GM18907 (cell line): ENCODE data around the gene NALCN.

Source experiments
- ATAC-seq: cut with Tn5 transposase; IDR thresholded peaks from one replicate; pipeline ENCODE4 v1.9.1; 2021; ENCODE audit warnings: mild to moderate bottlenecking, moderate library complexity; ENCODE audit not compliant: unreplicated experiment

The NALCN gene

DNA sequence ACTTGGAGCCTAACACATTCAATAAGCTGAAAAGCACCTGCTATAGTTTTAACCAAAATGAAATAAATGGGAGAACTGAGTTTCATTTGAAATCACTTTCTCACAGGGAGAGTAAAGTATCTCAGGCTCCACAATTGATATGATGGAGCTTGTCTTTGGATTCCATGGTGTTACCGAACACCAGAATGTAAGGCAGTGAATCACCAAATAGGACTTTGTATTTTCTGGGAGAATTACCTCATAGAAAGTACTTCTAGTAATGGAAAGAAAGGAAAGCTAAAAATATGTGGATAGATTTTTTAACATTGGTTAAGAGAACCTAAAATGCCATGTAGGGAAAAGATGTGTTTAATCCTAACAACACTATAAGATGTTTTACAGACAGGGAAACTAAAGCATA, 123.6 kb downstream of the NALCN start:
- ATAC-seq = no peak

GRCh38 chr13:101291646-101292515, 124.4 kb downstream of the NALCN start:
- ATAC-seq = no peak

DNA sequence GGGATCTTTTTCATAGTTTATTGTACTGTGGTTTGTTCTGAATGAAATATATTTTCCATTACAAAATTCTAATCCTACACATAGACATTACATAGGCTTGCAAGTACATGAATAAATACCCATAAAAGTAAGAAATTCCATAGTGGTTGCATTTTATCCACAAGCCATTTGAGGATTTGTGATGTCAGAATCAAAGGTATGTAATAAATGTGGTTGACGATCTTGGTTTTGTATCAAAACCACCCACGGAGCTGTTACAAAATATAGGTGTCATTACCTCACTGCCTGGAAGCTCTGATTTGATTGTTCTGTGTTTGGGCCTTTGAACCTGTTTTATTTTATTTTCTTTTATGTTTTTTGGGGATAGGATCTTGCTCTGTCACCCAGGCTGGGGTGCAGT, 125.1 kb downstream of the NALCN start:
- no peak for ATAC-seq

DNA sequence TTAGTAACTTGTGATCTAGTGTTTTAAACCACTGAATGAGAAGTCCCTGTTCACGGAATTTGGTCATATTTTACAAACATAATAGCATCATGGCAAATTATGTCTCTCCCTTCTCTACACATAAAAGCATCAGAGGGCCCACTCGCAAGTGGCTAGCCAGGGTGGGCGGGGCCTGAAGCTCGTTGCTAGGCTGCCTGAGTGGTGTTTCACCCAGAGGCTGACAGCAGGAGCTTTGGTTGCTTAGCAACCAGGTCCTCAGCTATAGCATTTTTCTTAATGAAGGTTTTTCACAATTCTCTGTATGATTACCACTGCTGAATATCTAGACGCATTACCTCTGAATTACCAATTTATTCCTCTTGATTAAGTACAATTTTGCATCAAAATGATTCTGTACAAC, 126.5 kb downstream of the NALCN start:
- ATAC-seq = no peak

DNA sequence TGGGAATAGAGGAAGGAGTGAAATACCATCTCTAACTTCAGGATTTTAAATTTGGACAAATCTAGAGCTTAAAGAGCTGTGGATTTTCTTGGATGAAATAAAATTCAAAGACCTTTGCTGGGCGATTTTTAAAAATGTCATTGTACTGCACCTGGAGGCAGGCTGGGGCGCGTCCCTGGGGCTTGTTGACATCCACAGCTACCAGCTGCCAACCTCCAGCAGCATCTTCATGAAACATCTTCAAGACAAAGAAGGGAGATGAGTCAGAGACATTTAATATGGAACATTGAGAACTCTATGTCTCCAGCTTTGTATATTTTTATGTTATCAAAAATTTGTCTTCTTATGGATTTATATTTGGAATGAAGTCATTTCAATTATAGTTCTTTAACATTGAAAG, 132.5 kb downstream of the NALCN start:
- ATAC-seq = no peak

- ATAC-seq = no peak
Measured at GRCh38 chr13:101272886-101273285, 143.4 kb downstream of the NALCN start.

DNA sequence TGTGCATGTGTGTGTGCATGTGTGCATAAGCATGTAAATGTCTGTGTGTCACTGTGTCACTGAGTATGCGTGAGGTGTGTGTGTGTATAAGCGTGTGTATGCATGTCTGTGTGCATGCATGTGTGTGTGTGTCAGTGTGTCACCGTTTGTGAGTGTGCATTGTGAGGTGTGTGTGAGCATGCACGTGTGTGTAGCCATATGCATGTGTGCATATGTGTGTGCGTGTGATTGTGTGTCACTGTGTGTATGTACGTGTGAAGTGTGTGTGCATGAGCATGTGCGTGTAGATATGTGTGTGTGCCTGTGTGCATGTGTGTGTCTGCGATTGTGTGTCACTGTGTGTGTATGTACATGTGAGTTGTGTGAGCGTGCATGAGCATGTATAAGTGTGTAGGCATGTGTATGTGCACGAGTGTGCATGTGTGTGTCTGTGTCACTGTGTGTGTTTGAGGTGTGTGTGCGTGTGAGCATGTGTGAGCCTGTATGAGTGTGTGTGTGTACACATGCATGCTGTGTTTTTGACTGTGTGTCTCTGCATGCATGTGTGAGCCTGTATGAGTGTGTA, 144.5 kb downstream of the NALCN start:
- no peak for ATAC-seq

DNA sequence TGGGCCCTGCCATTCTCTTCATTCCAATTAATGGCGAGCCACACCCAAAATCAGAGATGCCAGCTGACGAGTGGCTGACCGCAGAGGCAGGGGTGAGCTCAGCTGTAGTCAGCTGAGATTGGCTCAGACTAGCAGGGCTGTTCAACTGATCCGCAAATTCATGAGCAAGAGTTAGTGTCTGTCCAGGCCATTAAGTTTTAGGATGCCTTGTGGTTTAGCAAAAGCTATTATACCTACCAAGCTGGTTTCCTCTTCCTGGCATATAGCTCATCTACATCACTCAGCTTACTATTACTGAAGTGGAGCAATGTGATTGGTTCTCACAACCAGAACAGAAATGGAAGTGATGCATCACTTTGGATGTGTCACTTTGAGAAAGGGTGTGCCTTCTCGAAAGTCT, 148.7 kb downstream of the NALCN start:
- no peak for ATAC-seq

- ATAC-seq = no peak
Measured at GRCh38 chr13:101265934-101266333, 150.4 kb downstream of the NALCN start.

GRCh38 chr13:101264931-101265330, 151.4 kb downstream of the NALCN start:
- ATAC-seq = no peak

DNA sequence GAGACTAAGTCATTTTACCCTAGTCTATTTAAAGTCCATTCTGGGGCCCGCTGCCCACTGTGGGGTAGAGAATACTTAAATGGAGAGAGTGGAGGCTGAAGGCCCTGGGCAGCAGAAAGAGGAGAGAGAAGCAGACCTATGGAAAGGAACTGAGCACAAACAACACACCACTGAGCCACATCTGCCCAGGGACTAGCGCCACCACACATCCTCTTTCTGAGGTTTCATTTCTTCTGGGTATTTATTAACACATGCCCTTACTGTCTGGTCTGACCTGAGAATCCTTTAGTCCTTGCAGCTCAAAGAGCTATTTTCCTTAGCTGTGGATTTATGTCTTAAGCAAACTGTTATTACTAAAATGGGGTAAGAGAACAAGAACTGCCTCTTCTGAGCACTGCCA, 154.0 kb downstream of the NALCN start:
- peak; percentile 91 for ATAC-seq

DNA sequence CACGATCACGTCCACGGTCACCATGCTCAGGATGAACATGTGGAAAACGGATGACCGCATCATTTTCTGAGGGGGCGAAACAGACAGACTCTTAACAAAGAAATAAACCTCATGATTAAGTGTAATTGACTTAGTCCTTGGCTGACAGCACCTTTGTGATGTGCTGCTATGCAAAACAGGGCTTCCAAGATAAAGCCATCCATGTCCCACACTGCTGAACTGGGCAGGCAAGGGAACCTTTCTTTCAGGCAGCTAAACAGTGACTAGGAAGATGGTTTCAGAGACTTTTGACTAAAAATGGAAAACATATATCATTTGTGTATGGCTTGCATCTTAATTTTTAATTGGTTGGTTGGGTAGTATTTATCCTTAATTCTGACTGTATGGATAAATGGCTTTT, 157.8 kb downstream of the NALCN start:
- ATAC-seq = no peak

DNA sequence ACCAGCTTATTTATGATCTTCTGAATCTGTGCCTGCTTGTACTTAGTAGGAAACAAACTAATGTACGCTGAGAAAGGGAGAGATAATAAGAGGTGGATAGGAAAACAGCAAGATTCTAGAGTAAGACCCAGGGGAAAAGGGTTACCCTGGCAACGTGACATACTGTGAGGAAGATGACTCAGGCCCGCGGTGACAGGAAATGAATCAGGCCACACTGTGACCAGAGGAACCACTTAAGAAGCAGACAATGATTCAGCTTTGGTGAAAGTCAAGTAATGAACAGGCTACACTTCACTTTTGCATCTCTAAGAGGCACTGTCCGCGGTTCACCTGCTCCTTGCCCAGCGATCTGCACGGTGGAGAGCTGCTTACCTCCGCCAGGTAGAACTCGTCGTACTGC, 158.2 kb downstream of the NALCN start:
- ATAC-seq = peak; percentile 99

DNA sequence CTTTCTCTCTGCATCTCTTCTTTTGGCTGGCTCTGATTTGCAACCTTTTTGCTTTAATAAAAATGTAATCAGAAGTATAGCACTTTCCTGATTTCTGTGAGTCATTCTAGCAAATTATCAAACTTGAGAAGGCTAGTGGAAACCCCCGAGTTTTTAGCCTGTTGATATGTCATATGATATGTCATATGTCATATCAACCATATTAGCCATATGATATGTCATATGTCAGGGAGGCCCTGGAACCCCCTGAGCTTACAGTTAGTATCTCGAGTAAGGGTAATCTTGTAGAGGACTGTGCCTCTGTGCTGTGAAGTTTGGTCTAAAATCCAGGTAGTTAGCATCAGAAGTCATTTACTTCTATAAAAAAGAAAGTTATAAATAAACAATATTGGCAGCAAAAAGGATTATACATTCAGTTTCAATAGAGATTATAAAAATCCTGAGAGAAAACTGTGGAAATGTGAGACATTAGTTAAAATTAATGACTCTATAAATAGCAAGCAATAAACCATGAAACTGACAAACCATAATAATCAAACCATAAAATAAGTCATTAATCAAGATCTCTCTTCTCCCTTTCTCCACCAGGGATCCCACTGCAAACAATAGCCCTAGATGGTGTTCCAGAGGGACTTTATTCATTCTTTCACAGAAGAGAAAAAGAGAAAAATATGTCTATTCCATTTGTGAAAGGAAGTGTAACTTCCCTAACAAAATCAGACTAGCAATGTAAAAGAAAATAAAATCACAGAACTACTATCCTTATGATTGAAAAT, 167.4 kb downstream of the NALCN start:
- no peak for ATAC-seq

DNA sequence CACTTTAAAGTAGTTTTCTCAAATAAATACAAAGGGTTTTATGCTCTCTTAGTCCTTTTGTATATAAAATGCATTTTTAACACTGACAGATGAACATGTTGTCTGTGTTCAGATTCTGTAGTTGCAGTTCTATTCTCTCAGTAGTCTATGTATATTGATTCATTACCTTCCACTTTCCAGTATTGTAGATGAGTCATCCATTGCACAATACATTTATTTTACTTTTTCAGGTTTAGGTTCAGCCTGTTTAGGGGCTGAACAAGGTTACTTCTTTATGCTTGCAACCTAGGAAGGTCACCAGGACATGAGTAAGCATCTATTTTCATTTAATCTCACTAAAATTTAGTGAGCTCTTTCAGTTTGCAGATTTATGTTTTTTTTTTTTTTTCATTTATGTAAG, 173.6 kb downstream of the NALCN start:
- no peak for ATAC-seq

DNA sequence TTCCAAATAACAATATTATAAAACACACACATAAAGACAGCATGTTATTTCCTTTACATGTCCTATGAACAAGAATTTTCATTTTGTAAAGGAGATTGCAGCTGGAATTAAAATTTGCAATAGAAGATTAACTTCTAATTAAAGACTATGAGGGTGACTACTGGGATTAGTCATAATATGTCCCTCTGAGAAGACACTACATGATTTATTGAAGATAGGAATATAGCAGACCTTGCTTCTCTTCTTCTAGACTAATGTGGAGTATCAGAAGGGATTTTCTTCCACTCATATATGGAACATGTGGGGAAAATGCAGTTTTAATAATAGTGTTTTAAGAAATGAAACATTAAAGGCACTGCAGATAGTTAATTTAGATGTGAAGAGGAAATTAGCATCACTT, 177.8 kb downstream of the NALCN start:
- no peak for ATAC-seq

- no peak for ATAC-seq
Measured at GRCh38 chr13:101231751-101232428, 184.4 kb downstream of the NALCN start.

GRCh38 chr13:101230271-101230890, 185.9 kb downstream of the NALCN start:
- ATAC-seq = no peak

DNA sequence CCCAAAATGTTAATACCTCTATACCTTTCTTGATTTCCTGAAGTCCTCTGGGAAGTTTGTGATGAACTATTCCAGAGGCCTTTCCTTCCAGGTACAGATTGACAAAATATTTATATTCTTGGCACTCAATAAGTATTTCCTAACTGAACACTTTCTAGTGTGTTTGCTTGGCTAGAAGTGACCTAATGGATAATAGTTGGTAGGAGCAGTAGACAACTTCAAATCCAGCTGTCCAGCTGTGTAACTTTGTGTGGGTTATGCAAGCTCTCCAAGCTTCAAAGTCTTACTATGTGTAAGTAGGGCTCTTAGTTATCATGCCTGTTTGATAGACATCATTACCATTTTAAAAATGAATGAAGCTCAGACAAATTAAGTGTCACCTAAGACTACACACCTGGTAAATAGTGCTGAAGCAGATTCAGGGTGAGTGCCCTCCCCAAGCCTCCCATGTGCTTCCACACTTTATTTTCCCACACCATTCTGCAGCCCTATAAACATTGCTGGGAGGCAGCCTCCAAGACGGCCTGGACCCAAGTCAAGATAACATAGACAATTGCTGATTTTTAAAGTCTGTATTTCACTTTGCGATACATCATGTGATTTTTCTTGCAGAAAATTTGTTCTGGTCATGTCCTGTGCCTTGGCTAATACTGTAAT, 196.6 kb downstream of the NALCN start:
- ATAC-seq = no peak

- ATAC-seq = no peak
Measured at GRCh38 chr13:101218484-101218883, 197.8 kb downstream of the NALCN start.
